GM19193 (cell line): ENCODE measurements around the gene PTMS.
A peak's percentile ranks its signal among the peaks of the same experiment; 100 is the strongest.

Experiments
- POLR2A ChIP-seq: IDR thresholded peaks from 4 replicates; pipeline ENCODE4 v1.6.1; 2011; ENCODE audit not compliant: insufficient read depth, insufficient read length; ENCODE audit errors: extremely low read depth

Gene PTMS

GRCh38 chr12:6747216-6747615 is 18.9 kb upstream of the PTMS start:
- no peak for TF ChIP-seq POLR2A

GRCh38 chr12:6748761-6749160 is 17.4 kb upstream of the PTMS start:
- no peak for TF ChIP-seq POLR2A

GRCh38 chr12:6750506-6750905 is 15.7 kb upstream of the PTMS start:
- TF ChIP-seq POLR2A = no peak

- no peak for TF ChIP-seq POLR2A
Observed at GRCh38 chr12:6751767-6752166, 14.4 kb upstream of the PTMS start.

GRCh38 chr12:6752167-6752920 is 13.8 kb upstream of the PTMS start:
- TF ChIP-seq POLR2A = no peak

GRCh38 chr12:6752921-6753771 is 13.0 kb upstream of the PTMS start, which contains the start of gene MLF2:
Gene MLF2, minus strand, starts transcription at chr12:6753141. Its CDS starts 807 bp downstream, at chr12:6752334.
- TF ChIP-seq POLR2A = peak; percentile 94

GRCh38 chr12:6753772-6754356 is 12.3 kb upstream of the PTMS start:
- TF ChIP-seq POLR2A = no peak

- no peak for TF ChIP-seq POLR2A
Observed at GRCh38 chr12:6754411-6754810, 11.8 kb upstream of the PTMS start.

GRCh38 chr12:6757028-6757690 is 9.0 kb upstream of the PTMS start:
- no peak for TF ChIP-seq POLR2A

GRCh38 chr12:6758506-6759095 is 7.6 kb upstream of the PTMS start:
- no peak for TF ChIP-seq POLR2A

GRCh38 chr12:6759741-6760140 is 6.4 kb upstream of the PTMS start:
- TF ChIP-seq POLR2A = no peak

GRCh38 chr12:6763380-6763779 is 2.8 kb upstream of the PTMS start:
- TF ChIP-seq POLR2A = no peak

- TF ChIP-seq POLR2A = peak; percentile 37
Observed at GRCh38 chr12:6764011-6764828, 1.9 kb upstream of the PTMS start.
